ENCODE results near the gene ACTRT2. TPM values are rescaled to one million over a fixed set of nuclear protein-coding genes. Genes with fewer than 3 reads are reported as not detected.

The ACTRT2 gene
- total and polyA plus RNA-seq, 2 of the 8 experiments (the other 6 are each of a cell fraction or from before 2014, with no cell fraction given), result not detected

GRCh38 chr1:3064296-3064850 lies 43.1 kb downstream of the ACTRT2 start:
- Histone ChIP-seq H2BK20ac (ENCODE audit: low read length) (no peak overlapping the region), H3K4me1 (replicated peaks in 1 of 4; ENCODE audit: control insufficient read depth in 3 of 4, insufficient read depth in 4 of 4, low read length in 3 of 4) (peaks cover 0 to 31% (median 16%) of the 10 kb centered on the region in 4 experiments; a peak in 6 of 7 replicates), H3K9me3 (ENCODE audit: insufficient read depth in 2 of 2, low read depth in 1 of 2, low read length in 1 of 2) (no peaks in the 10 kb centered on the region), H3K27me3 (replicated peaks in 1 of 4; ENCODE audit: control insufficient read depth in 3 of 4, extremely low read depth in 1 of 4, insufficient read depth in 3 of 4, low read length in 3 of 4) (peaks cover 72 to 88% (median 86%) of the 10 kb centered on the region in 4 experiments), H2AK5ac (ENCODE audit: low read depth, low read length) (no peak overlapping the region), H3K23me2 (ENCODE audit: low read depth, low read length) (peaks cover 7% of the 10 kb centered on the region; the same call in 1 of the 2 replicates), H3K23ac (ENCODE audit: insufficient read length) (no peak overlapping the region), H4K20me1 (replicated peaks in 1 of 2; ENCODE audit: control insufficient read depth in 1 of 2, insufficient read depth in 2 of 2, low read length in 2 of 2) (peaks cover 3 to 13% of the 10 kb centered on the region in 2 experiments), H3K18ac (ENCODE audit: extremely low read depth, low read length) (no peak overlapping the region), H3K4ac (replicated peaks; ENCODE audit: insufficient read length, low read depth, low read length) (no peak overlapping the region), H3K36me3 (ENCODE audit: control insufficient read depth in 2 of 4, insufficient read depth in 4 of 4, low read length in 3 of 4) (peaks cover 0 to 11% (median 0%) of the 10 kb centered on the region in 4 experiments; a peak in 1 of 8 replicates), H2BK120ac (replicated peaks; ENCODE audit: low read depth, low read length) (no peak overlapping the region), H3K4me3 (ENCODE audit: extremely low read depth in 1 of 4, insufficient read depth in 2 of 4, low read depth in 3 of 4, low read length in 4 of 4) (no peak overlapping the region), H2BK5ac (ENCODE audit: low read depth, low read length) (no peak overlapping the region), H3K9ac (replicated peaks in 1 of 4; ENCODE audit: extremely low read depth in 1 of 4, low read depth in 3 of 4, low read length in 3 of 4) (no peak overlapping the region), H3K56ac (replicated peaks; ENCODE audit: insufficient read length, low read depth, low read length) (no peak overlapping the region), H3K27ac (ENCODE audit: low read depth, low read length) (no peak overlapping the region), H2BK12ac (ENCODE audit: low read depth, low read length) (no peak overlapping the region), H2AFZ (ENCODE audit: low read length) (no peak overlapping the region), H3K4me2 (ENCODE audit: insufficient read depth in 1 of 2, low read depth in 2 of 2, low read length in 2 of 2) (peak overlapping the region; percentile 69 to 74; a peak in 3 of 4 replicates), H3K79me1 (ENCODE audit: low read depth, low read length) (no peaks in the 10 kb centered on the region), H2BK15ac (ENCODE audit: low read length) (no peak overlapping the region), H4K91ac (replicated peaks; ENCODE audit: insufficient read length, low read length) (no peak overlapping the region), H4K8ac (ENCODE audit: extremely low read depth, insufficient read depth, low read length) (no peak overlapping the region), H3K79me2 (ENCODE audit: control insufficient read depth in 1 of 2, insufficient read depth in 2 of 2, low read length in 2 of 2) (no peaks in the 10 kb centered on the region), H4K5ac (ENCODE audit: insufficient read length, low read depth, low read length) (no peak overlapping the region), H3K14ac (ENCODE audit: insufficient read length) (no peak overlapping the region)
- POLR2A ChIA-PET (ENCODE audit: partially characterized antibody), result no interaction called here
- WGBS, 2 experiments (ENCODE audit: extremely low coverage in 1 of 2, insufficient coverage in 1 of 2, insufficient read length in 1 of 2, insufficient replicate concordance in 2 of 2, low coverage in 1 of 2, low lambda C conversion rate in 2 of 2, missing lambda C conversion rate in 1 of 2), result 72% methylated on average over 16 of the region's 17 CpGs; no CpG with 5 or more reads in 1 of the 2 experiments
- CTCF ChIA-PET (ENCODE audit: partially characterized antibody), result interaction anchor here (0.7 kb wide), 1 partner anchor 363 kb away, joined by 3 read pairs; no protein-coding TSS in a partner anchor
- no peak for DNase-seq (ENCODE audit: low read depth in 1 of 2, low spot score in 2 of 2)
- FAIRE-seq, result no peak
- TF ChIP-seq RNF2 (IDR thresholded peaks at IDR 0.05; ENCODE audit: borderline replicate concordance, low read depth, low read length, missing control alignments, poor library complexity, severe bottlenecking), result peak; percentile 11
- TF ChIP-seq SUZ12 (IDR thresholded peaks at IDR 0.05; ENCODE audit: low read length), result peak; percentile 17; the same call in 1 of the 2 replicates
- TF ChIP-seq EZH2 (IDR thresholded peaks at IDR 0.05; ENCODE audit: low read depth, low read length, severe bottlenecking), result peak; percentile 2
- TF ChIP-seq NANOG (IDR thresholded peaks at IDR 0.05; ENCODE audit: insufficient read depth, low read depth, low read length, poor library complexity, severe bottlenecking), result no peak
- TF ChIP-seq CBX5 (IDR thresholded peaks at IDR 0.05; ENCODE audit: low read depth, low read length), result no peak
- no peak for TF ChIP-seq GABPA (IDR thresholded peaks at IDR 0.05; ENCODE audit: borderline replicate concordance, insufficient read depth, low read length)
- no peak for TF ChIP-seq KDM5A (IDR thresholded peaks at IDR 0.05; ENCODE audit: low read length)
- TF ChIP-seq SIN3A (conservative IDR thresholded peaks at IDR 0.05 in 1 of 2, IDR thresholded peaks at IDR 0.05 in 1 of 2; ENCODE audit: low read depth in 1 of 2, low read length in 2 of 2), result no peak
- TF ChIP-seq ASH2L (IDR thresholded peaks at IDR 0.05; ENCODE audit: low read length), result no peak
- no peak for TF ChIP-seq EGR1 (IDR thresholded peaks at IDR 0.05; ENCODE audit: borderline replicate concordance, low read depth, low read length)
- TF ChIP-seq BCL11A (IDR thresholded peaks at IDR 0.05; ENCODE audit: low read depth in 2 of 2, low read length in 2 of 2), result no peak

Measured in H1 (cell line).